Gastroesophageal sphincter (tissue), 4 donors: ENCODE data around the gene LRRC57. TPM values are rescaled to one million over a fixed set of nuclear protein-coding genes. Genes with fewer than 3 reads are reported as not detected.

ENCODE experiments used
- ATAC-seq: fragments of 150-250 bp; one replicate; pipeline ENCODE4 v1.9.1; 2016; ENCODE audit warnings: mild to moderate bottlenecking, moderate library complexity
- H3K27ac ChIP-seq, 4 donors: fragments of 200-600 bp; sonication (generic) in 3 of 4; 1 replicate in 3 of 4; 2 replicates in 1 of 4; pipeline ENCODE4 v1.5.1; 2016 to 2019
- H3K27me3 ChIP-seq: fragments of 200-600 bp; sonication (generic); one replicate; pipeline ENCODE4 v1.5.1; 2019
- H3K36me3 ChIP-seq, 2 donors: fragments of 200-600 bp; sonication (generic); one replicate each; pipeline ENCODE4 v1.5.1; 2019; ENCODE audit warnings: control low read depth in 1 of 2
- H3K4me1 ChIP-seq, 3 donors: fragments of 200-600 bp; sonication (generic); 1 replicate in 2 of 3; 2 replicates in 1 of 3; pipeline ENCODE4 v1.5.1; 2016 to 2019; ENCODE audit warnings: control low read depth in 2 of 3
- H3K4me3 ChIP-seq, 2 donors: fragments of 200-600 bp; sonication (generic); one replicate each; pipeline ENCODE4 v1.5.1; 2019; ENCODE audit warnings: mild to moderate bottlenecking in 1 of 2, moderate library complexity in 1 of 2
- H3K9me3 ChIP-seq, 3 donors: fragments of 200-600 bp; sonication (generic); one replicate each; pipeline ENCODE4 v1.5.1; 2017 to 2019; ENCODE audit warnings: control low read depth in 2 of 3
- CTCF ChIP-seq, 4 experiments: fragments of 200-600 bp in 2 of 4; fragments of 450-650 bp in 2 of 4; sonication (generic) in 1 of 4; IDR thresholded peaks; one replicate each; pipeline ENCODE4 v1.5.1; 2017 to 2019; ENCODE audit warnings: antibody characterized with exemption in 4 of 4, mild to moderate bottlenecking in 2 of 4, moderate library complexity in 2 of 4
- EP300 ChIP-seq: sonication (generic); formaldehyde crosslinking; IDR thresholded peaks from one replicate; pipeline ENCODE4 v1.6.1; 2017; ENCODE audit warnings: antibody characterized with exemption, mild to moderate bottlenecking
- POLR2A ChIP-seq, 2 donors: fragments of 450-650 bp; IDR thresholded peaks; one replicate each; pipeline ENCODE4 v1.6.1; 2017; ENCODE audit warnings: antibody characterized with exemption in 2 of 2, mild to moderate bottlenecking in 2 of 2, moderate library complexity in 1 of 2
- POLR2AphosphoS5 ChIP-seq: sonication (generic); formaldehyde crosslinking; IDR thresholded peaks from one replicate; pipeline ENCODE4 v1.6.1; 2017; ENCODE audit warnings: antibody characterized with exemption
- WGBS, 2 donors: methylation state at CpG; one replicate each; pipeline ENCODE4 v1.1.5; 2018; ENCODE audit warnings: low coverage in 1 of 2; 5-methylcytosine and 5-hydroxymethylcytosine counted together
- total RNA-seq, 4 donors: library from RNA; depleted of rRNA; stranded (reverse); fragments of >200 nt; gene quantifications; one replicate each; pipeline ENCODE4 v1.1.0, GENCODE V29; 2016

LRRC57 gene
- total RNA-seq, 4 donors from 2014 or later, result 14.9 to 19.4 (median 15.4) TPM

- H3K4me3 ChIP-seq, result peak overlapping the region; percentile 57 to 76
- H3K9me3 ChIP-seq, result no peaks in the 10 kb centered on the region
- WGBS, 2 donors, result 1 to 6% methylated on average over 6 to 15 of the region's 15 CpGs
- H3K36me3 ChIP-seq, result peaks cover 0 to 20% of the 10 kb centered on the region in 2 donors
- peak; percentile 52 for ATAC-seq
- H3K27me3 ChIP-seq, result no peaks in the 10 kb centered on the region
- TF ChIP-seq POLR2A (IDR thresholded peaks at IDR 0.05) (no peak), POLR2AphosphoS5 (no peak), CTCF (IDR thresholded peaks at IDR 0.05) (peak in 1 of 4 experiments; percentile 3)
- H3K27ac ChIP-seq, result peak overlapping the region; percentile 83 to 93 (median 90)
- H3K4me1 ChIP-seq, result peaks cover 2 to 45% (median 8%) of the 10 kb centered on the region in 3 donors
Measured at GRCh38 chr15:42549032-42549491, 469 bp upstream of the LRRC57 start.

- Histone ChIP-seq H3K9me3 (no peaks in the 10 kb centered on the region), H3K36me3 (peaks cover 0 to 32% of the 10 kb centered on the region in 2 donors), H3K27ac (peak overlapping the region; percentile 83 to 93 (median 90)), H3K4me1 (peaks cover 2 to 45% (median 8%) of the 10 kb centered on the region in 3 donors), H3K4me3 (peak overlapping the region; percentile 57 to 76), H3K27me3 (no peaks in the 10 kb centered on the region)
- TF ChIP-seq POLR2AphosphoS5 (no peak), EP300 (no peak), POLR2A (IDR thresholded peaks at IDR 0.05) (no peak), CTCF (IDR thresholded peaks at IDR 0.05) (no peak)
- WGBS, 2 donors, result 3% methylated on average over 3 to 5 of the region's 9 CpGs
- peak; percentile 5 for ATAC-seq
Measured at GRCh38 chr15:42547918-42548248, 710 bp downstream of the LRRC57 start.

GRCh38 chr15:42544853-42545629 is 3.6 kb downstream of the LRRC57 start:
- no peak for TF ChIP-seq EP300
- no peak for TF ChIP-seq POLR2A (IDR thresholded peaks at IDR 0.05)
- Histone ChIP-seq H3K27me3 (no peaks in the 10 kb centered on the region), H3K4me1 (peaks cover 2 to 36% (median 8%) of the 10 kb centered on the region in 3 donors), H3K9me3 (no peaks in the 10 kb centered on the region), H3K36me3 (peaks cover 0 to 59% of the 10 kb centered on the region in 2 donors), H3K4me3 (no peak overlapping the region), H3K27ac (no peak overlapping the region)
- ATAC-seq, result no peak
- WGBS, 2 donors, result 82 to 86% methylated on average over 4 of the region's 4 CpGs

GRCh38 chr15:42533246-42533645 is 15.3 kb downstream of the LRRC57 start:
- Histone ChIP-seq H3K4me3 (no peak overlapping the region), H3K36me3 (peaks cover 5 to 92% of the 10 kb centered on the region in 2 donors), H3K27ac (no peak overlapping the region), H3K27me3 (no peaks in the 10 kb centered on the region), H3K9me3 (no peaks in the 10 kb centered on the region), H3K4me1 (no peaks in the 10 kb centered on the region)
- ATAC-seq, result no peak
- 90 to 100% methylated on average over 1 of the region's 1 CpG for WGBS, 2 donors
- TF ChIP-seq CTCF (IDR thresholded peaks at IDR 0.05) (no peak), POLR2AphosphoS5 (no peak), POLR2A (IDR thresholded peaks at IDR 0.05) (no peak)

- H3K36me3 ChIP-seq, result peaks cover 5 to 90% of the 10 kb centered on the region in 2 donors
- 84 to 93% methylated on average over 3 of the region's 3 CpGs for WGBS, 2 donors
- TF ChIP-seq EP300 (no peak), CTCF (IDR thresholded peaks at IDR 0.05) (no peak), POLR2AphosphoS5 (no peak), POLR2A (IDR thresholded peaks at IDR 0.05) (no peak)
Measured at GRCh38 chr15:42528970-42529369, 19.6 kb downstream of the LRRC57 start.

More at GRCh38 chr15:42528970-42529369, 19.6 kb downstream of the LRRC57 start:
- Histone ChIP-seq H3K4me3 (no peak overlapping the region), H3K4me1 (no peaks in the 10 kb centered on the region), H3K27ac (no peak overlapping the region), H3K27me3 (no peaks in the 10 kb centered on the region), H3K9me3 (no peaks in the 10 kb centered on the region)
- no peak for ATAC-seq
